Vagina (tissue), 2 donors: ENCODE results near the gene NRXN3. TPM values are rescaled to one million over a fixed set of nuclear protein-coding genes. Genes with fewer than 3 reads are reported as not detected.

Source experiments
- DNase-seq, 2 donors: peaks; one replicate each; pipeline ENCODE4 v3.0.0-alpha.2; 2017; ENCODE audit errors: extremely low spot score in 2 of 2
- H3K27ac ChIP-seq: fragments of 200-600 bp; sonication (generic); one replicate; pipeline ENCODE4 v1.5.1; 2019
- H3K27me3 ChIP-seq: fragments of 200-600 bp; sonication (generic); one replicate; pipeline ENCODE4 v1.5.1; 2019
- H3K36me3 ChIP-seq, 2 donors: fragments of 200-600 bp; sonication (generic); one replicate each; pipeline ENCODE4 v1.5.1; 2017 to 2019
- H3K4me1 ChIP-seq: fragments of 200-600 bp; sonication (generic); one replicate; pipeline ENCODE4 v1.5.1; 2019
- H3K4me3 ChIP-seq, 2 donors: fragments of 200-600 bp; sonication (generic); 1 replicate in 1 of 2; 2 replicates in 1 of 2; pipeline ENCODE4 v1.5.1; 2016 to 2019
- H3K9me3 ChIP-seq: fragments of 200-600 bp; sonication (generic); one replicate; pipeline ENCODE4 v1.5.1; 2019
- POLR2A ChIP-seq, 2 donors: fragments of 450-650 bp; IDR thresholded peaks; one replicate each; pipeline ENCODE4 v1.6.1; 2017; ENCODE audit warnings: antibody characterized with exemption in 2 of 2, mild to moderate bottlenecking in 2 of 2, moderate library complexity in 2 of 2
- POLR2AphosphoS5 ChIP-seq, 2 donors: sonication (generic); formaldehyde crosslinking; IDR thresholded peaks; one replicate each; pipeline ENCODE4 v1.9.0; 2017; ENCODE audit warnings: antibody characterized with exemption in 2 of 2, mild to moderate bottlenecking in 2 of 2, low read depth in 1 of 2; ENCODE audit not compliant: insufficient read depth in 1 of 2
- intact Hi-C: fragments of 100-400 bp; cut with DNase I; formaldehyde crosslinking; loops from one replicate; pipeline ENCODE4 v1.15.1; 2023
- total RNA-seq: library from RNA; depleted of rRNA; stranded (reverse); fragments of >200 nt; gene quantifications from one replicate; pipeline ENCODE4 v1.2.3, GENCODE V29; 2016
- TF ChIP-seq, protein P1 (sequence below), 3 experiments: fragments of 450-650 bp in 2 of 3; fragments of 200-600 bp in 1 of 3; sonication (generic) in 1 of 3; IDR thresholded peaks; one replicate each; pipeline ENCODE4 v1.5.1; 2017 to 2019; ENCODE audit warnings: antibody characterized with exemption in 3 of 3, mild to moderate bottlenecking in 2 of 3, moderate library complexity in 2 of 3

The NRXN3 gene
- total RNA-seq, 1 donor from 2014 or later, result 4.7 TPM

DNA sequence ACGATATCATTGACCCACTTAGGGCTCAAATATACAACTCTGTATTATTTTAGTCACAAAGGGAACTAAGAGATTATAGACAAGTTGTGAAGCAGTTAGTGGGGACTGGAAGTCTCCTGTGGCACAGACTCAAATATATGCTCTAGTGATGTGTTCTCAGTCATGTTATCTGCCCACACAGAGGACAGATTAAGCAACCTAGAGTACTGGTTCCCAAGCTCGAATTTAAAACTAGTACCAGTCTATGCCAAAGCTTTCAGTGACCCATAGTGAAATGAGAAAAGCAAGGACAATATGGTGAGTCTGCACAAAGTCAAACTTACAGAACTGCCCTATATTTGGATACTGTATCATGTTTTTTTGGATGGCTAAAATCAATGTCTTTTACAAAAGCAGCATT lies 1651.9 kb downstream of the NRXN3 start:
- Histone ChIP-seq H3K27me3 (no peaks in the 10 kb centered on the region), H3K9me3 (no peaks in the 10 kb centered on the region), H3K4me1 (peaks cover 3% of the 10 kb centered on the region), H3K4me3 (no peak overlapping the region), H3K27ac (peak overlapping the region; percentile 6), H3K36me3 (no peaks in the 10 kb centered on the region)
- TF ChIP-seq, protein P1, sequence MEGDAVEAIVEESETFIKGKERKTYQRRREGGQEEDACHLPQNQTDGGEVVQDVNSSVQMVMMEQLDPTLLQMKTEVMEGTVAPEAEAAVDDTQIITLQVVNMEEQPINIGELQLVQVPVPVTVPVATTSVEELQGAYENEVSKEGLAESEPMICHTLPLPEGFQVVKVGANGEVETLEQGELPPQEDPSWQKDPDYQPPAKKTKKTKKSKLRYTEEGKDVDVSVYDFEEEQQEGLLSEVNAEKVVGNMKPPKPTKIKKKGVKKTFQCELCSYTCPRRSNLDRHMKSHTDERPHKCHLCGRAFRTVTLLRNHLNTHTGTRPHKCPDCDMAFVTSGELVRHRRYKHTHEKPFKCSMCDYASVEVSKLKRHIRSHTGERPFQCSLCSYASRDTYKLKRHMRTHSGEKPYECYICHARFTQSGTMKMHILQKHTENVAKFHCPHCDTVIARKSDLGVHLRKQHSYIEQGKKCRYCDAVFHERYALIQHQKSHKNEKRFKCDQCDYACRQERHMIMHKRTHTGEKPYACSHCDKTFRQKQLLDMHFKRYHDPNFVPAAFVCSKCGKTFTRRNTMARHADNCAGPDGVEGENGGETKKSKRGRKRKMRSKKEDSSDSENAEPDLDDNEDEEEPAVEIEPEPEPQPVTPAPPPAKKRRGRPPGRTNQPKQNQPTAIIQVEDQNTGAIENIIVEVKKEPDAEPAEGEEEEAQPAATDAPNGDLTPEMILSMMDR (IDR thresholded peaks at IDR 0.05), result no peak
- TF ChIP-seq POLR2AphosphoS5 (IDR thresholded peaks at IDR 0.05; ENCODE audit: insufficient read depth in 1 of 2, low read depth in 1 of 2) (no peak), POLR2A (IDR thresholded peaks at IDR 0.05) (no peak)
- DNase-seq, result no peak
- intact Hi-C loops, result no loop called here

- H3K9me3 ChIP-seq, result no peaks in the 10 kb centered on the region
- DNase-seq, result no peak
- intact Hi-C loops, result no loop called here
- H3K36me3 ChIP-seq, result no peaks in the 10 kb centered on the region
- H3K4me1 ChIP-seq, result peaks cover 3% of the 10 kb centered on the region
- TF ChIP-seq, protein P1 (IDR thresholded peaks at IDR 0.05), result no peak
- peak in 1 of 2 donors; percentile 49 for TF ChIP-seq POLR2AphosphoS5 (IDR thresholded peaks at IDR 0.05; ENCODE audit: insufficient read depth in 1 of 2, low read depth in 1 of 2)
- peak overlapping the region; percentile 67 for H3K27ac ChIP-seq
- no peak overlapping the region for H3K4me3 ChIP-seq
- no peaks in the 10 kb centered on the region for H3K27me3 ChIP-seq
Observed at GRCh38 chr14:79825046-79825521, 1654.9 kb downstream of the NRXN3 start.

DNA sequence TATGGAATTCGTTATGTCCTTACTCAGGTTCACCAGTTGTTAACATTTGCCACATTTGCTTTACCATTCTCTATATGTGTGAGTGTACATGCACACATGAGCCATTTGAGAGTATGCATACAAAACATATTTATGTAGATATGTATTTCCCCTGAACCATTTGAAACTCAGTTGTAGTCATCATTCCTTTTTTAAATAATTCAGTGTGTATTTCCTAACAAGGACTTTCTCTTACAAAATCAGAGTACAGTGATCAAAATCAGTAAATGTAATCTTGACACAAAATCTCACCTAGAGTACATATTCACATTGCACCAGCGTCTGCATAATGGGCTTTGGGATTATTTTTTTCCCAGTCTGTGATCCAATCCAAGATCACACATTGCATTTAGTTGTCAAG lies 1656.2 kb downstream of the NRXN3 start:
- Histone ChIP-seq H3K27ac (peak overlapping the region; percentile 67), H3K27me3 (no peaks in the 10 kb centered on the region), H3K36me3 (no peaks in the 10 kb centered on the region), H3K9me3 (no peaks in the 10 kb centered on the region), H3K4me3 (no peak overlapping the region), H3K4me1 (peaks cover 3% of the 10 kb centered on the region)
- intact Hi-C loops, result no loop called here
- DNase-seq, result no peak
- TF ChIP-seq POLR2A (IDR thresholded peaks at IDR 0.05) (no peak), POLR2AphosphoS5 (IDR thresholded peaks at IDR 0.05; ENCODE audit: insufficient read depth in 1 of 2, low read depth in 1 of 2) (no peak)
- TF ChIP-seq, protein P1 (IDR thresholded peaks at IDR 0.05), result no peak

DNA sequence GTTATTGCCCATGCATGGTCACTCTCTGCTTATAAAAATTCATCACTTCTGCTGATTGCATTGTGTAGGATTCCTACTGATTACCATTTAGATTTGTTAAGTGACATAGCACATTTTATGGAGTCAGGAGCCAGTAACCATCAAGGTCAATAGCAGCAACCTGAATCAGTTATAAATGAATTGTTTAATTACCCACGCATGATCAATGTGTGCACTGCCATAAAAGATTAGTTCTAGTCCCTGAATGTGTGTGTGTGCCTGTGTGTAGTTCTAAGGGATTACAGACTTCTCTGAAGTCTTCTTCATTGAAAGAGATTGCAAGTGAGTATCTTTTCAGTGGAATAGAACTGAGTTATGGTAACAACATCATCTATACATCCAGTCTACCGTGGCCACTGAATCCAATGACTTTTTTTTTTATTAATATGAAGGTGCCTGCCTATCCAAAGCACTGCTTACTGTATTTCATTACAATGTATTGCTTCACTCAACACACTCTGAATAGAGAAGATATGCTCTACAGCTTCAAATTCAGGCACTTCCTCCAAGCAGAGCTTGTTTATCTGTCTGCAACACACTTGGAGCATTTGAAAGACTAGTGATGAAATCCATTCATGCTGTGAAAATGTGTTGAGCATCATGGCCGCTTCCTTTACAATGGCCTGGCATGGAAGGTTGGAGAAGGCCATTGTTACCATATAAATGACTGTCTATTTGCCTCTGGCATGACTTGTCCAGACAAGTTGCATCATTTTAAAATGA lies 1659.4 kb downstream of the NRXN3 start:
- Histone ChIP-seq H3K4me1 (peaks cover 3% of the 10 kb centered on the region), H3K27me3 (no peaks in the 10 kb centered on the region), H3K27ac (no peak overlapping the region), H3K4me3 (no peak overlapping the region), H3K36me3 (no peaks in the 10 kb centered on the region), H3K9me3 (no peaks in the 10 kb centered on the region)
- intact Hi-C loops, result no loop called here
- no peak for TF ChIP-seq POLR2A (IDR thresholded peaks at IDR 0.05)
- TF ChIP-seq POLR2AphosphoS5 (IDR thresholded peaks at IDR 0.05; ENCODE audit: insufficient read depth in 1 of 2, low read depth in 1 of 2), result no peak
- DNase-seq, result no peak

DNA sequence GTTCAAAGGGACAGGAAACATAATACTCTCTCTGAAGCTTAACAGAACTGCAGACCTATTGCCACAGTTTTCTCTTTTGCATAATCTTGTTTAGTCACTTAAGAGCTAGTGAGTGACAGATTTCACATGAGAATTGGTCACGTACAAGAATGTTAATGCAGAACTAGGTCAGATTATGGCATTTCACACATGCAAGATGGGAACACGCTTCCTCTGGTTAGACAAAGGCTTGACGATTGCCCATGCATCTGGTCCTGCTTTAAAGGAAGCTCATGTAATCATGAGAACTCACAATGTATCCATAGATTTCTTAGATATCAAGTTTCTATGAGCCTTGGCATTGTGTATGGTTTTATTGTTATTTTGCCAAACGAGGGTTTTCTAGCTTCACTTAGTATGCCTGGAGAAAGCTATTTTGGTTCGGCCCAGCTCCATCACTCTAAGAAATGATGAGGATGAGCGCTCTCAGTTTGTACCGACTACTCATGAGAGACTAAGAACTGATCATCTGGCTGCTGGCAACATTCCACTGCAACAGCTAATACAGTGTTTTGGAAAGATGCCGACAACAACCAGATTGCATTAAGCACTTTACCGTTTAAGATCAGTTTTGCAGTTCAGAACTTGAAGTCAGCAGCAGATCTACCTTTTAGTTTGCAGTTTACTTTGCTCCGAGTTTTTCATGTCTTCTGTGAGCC lies 1661.2 kb downstream of the NRXN3 start:
- no peak for DNase-seq
- intact Hi-C loops, result no loop called here

More for the DNA sequence above, 1661.2 kb downstream of the NRXN3 start:
- Histone ChIP-seq H3K27ac (no peak overlapping the region), H3K4me3 (no peak overlapping the region), H3K9me3 (no peaks in the 10 kb centered on the region), H3K36me3 (no peaks in the 10 kb centered on the region), H3K4me1 (no peaks in the 10 kb centered on the region), H3K27me3 (no peaks in the 10 kb centered on the region)
- TF ChIP-seq POLR2A (IDR thresholded peaks at IDR 0.05), result no peak
- TF ChIP-seq POLR2AphosphoS5 (IDR thresholded peaks at IDR 0.05; ENCODE audit: insufficient read depth in 1 of 2, low read depth in 1 of 2), result no peak
- TF ChIP-seq, protein P1 (IDR thresholded peaks at IDR 0.05), result no peak
